Fibroblast of villous mesenchyme (primary cell): ENCODE measurements around the gene MARCHF5. TPM values are rescaled to one million over a fixed set of nuclear protein-coding genes. Genes with fewer than 3 reads are reported as not detected.
"Not testable (repeated sequence)": the region's sequence is repeated elsewhere in the genome, so short reads cannot be mapped to it uniquely, and the experiment has no call there.

ENCODE experiments used
- DNase-seq: peaks from one replicate; pipeline ENCODE4 v3.0.0-alpha.2; 2010; ENCODE audit warnings: low read depth
- H3K4me3 ChIP-seq: 2 replicates; pipeline ENCODE4 v1.5.1; 2011; ENCODE audit warnings: low read depth, mild to moderate bottlenecking, low read length
- small RNA-seq: library from RNA; depleted of rRNA; stranded (forward); fragments of <200 nt; gene quantifications from one replicate; pipeline ENCODE3, GENCODE V24; 2012
- total RNA-seq: library from RNA; depleted of rRNA; stranded (reverse); fragments of >200 nt; gene quantifications from 2 replicates; pipeline ENCODE4 v1.2.3, GENCODE V29; 2012
- TF ChIP-seq, protein P1 (sequence below): IDR thresholded peaks from 2 replicates; pipeline ENCODE4 v1.5.1; 2012; ENCODE audit warnings: low read depth, mild to moderate bottlenecking, low read length; ENCODE audit not compliant: insufficient read depth

The MARCHF5 gene
- total RNA-seq, 1 donor: 13.4 TPM

DNA sequence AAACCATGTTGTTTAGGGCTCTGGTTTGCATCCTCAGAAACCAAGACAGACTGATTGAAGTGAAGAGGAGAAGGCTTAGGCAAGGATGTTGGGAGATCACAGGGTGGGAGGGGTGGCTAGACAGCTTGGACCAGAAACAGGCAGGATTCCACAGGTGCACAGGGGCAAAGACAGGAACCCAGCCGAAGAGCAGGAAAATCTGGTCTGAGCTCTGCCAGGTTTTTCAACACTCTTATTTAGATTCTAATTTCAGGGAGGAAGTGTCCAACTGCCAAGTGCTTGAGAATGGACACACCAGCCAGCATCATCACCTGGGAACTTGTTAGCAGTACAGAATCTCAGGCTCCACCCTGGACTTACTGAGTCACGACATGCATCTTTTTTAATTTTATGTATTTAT, 93.8 kb downstream of the MARCHF5 start:
- H3K4me3 ChIP-seq: no peak overlapping the region
- TF ChIP-seq, protein P1, sequence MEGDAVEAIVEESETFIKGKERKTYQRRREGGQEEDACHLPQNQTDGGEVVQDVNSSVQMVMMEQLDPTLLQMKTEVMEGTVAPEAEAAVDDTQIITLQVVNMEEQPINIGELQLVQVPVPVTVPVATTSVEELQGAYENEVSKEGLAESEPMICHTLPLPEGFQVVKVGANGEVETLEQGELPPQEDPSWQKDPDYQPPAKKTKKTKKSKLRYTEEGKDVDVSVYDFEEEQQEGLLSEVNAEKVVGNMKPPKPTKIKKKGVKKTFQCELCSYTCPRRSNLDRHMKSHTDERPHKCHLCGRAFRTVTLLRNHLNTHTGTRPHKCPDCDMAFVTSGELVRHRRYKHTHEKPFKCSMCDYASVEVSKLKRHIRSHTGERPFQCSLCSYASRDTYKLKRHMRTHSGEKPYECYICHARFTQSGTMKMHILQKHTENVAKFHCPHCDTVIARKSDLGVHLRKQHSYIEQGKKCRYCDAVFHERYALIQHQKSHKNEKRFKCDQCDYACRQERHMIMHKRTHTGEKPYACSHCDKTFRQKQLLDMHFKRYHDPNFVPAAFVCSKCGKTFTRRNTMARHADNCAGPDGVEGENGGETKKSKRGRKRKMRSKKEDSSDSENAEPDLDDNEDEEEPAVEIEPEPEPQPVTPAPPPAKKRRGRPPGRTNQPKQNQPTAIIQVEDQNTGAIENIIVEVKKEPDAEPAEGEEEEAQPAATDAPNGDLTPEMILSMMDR: no peak
- no peak for DNase-seq

DNA sequence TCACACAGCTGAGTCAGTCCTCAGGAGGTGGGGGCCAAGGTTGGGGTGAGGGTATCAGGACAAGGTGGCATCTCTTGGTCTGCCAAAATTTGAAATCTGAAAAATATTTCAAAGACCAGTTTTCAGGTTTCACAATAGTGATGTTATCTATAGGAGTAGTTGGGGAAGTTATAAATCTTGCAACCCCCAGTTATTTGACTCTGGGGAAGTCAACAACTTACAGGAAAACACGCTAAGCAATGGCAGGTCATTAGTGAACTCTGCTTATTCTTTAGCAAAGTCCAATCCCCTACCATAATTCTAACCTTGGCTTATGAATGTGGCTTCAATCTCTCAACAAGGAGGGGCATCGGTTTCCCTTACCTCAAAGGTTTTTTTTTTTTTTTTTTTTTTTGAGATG, 94.9 kb downstream of the MARCHF5 start:
- DNase-seq: no peak
- no peak overlapping the region for H3K4me3 ChIP-seq
- TF ChIP-seq, protein P1: no peak

DNA sequence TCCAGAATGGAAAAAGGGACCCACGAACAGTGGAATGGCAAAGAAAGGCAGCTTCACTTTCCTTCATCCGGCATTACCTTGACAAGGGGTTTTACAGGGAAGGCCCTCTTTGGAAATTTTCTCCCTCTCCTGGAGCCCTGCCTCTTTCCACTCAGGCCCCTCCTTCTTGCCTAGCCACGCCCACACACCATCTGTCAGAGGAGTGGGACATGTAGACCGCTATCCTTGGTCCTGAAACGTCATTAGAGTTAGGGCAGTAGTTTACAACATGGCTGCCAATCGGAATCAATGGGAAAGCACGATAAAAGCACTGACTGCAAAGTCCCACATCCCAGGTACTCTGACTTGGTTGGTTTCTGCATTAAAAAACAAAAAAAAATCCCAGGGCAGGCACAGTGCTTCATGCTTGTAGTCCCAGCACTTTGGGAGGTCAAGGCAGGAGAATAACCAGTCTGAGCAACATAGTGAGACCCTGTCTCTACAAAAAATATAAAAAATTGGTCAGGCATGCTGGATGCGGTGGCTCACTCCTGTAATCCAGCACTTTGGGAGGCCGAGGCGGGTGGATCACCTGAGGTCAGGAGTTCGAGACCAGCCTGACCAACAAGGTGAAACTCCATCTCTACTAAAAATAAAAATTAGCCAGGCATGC, 96.4 kb downstream of the MARCHF5 start:
- H3K4me3 ChIP-seq: no peak overlapping the region
- TF ChIP-seq, protein P1: no peak
- peak; percentile 74 for DNase-seq

DNA sequence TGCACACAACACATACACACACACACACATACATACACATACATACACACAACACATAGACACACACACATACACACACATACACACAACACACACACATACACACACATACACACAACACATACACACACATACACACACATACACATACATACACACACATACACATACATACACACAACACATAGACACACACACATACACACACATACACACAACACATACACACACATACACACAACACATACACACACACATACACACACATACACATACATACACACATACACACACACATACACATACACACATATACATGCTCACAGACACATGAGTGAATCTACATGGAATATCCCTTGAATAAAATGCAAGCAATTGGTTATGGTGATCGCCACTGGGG, 102.2 kb downstream of the MARCHF5 start:
- not testable (repeated sequence) for H3K4me3 ChIP-seq, DNase-seq

DNA sequence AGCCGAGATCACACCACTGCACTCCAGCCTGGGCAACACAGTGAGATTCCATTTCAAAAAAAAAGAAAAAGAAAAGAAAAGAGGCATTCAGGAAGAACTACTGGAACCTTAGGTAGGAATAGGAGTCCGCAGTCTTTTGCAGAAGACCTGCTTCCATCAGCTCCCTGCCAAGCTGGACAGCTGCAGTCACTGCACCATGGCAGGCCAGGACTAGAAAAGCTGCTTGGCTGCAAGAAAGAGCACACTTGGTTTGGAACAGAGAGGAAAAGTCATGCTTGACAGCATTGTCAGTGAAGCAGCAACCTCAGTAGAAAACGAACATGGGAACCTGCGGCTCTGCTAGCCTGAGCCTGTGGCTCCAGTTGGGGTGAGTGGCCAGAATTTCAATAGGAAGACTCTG, 104.3 kb downstream of the MARCHF5 start:
- TF ChIP-seq, protein P1: no peak
- no peak overlapping the region for H3K4me3 ChIP-seq
- no peak for DNase-seq

DNA sequence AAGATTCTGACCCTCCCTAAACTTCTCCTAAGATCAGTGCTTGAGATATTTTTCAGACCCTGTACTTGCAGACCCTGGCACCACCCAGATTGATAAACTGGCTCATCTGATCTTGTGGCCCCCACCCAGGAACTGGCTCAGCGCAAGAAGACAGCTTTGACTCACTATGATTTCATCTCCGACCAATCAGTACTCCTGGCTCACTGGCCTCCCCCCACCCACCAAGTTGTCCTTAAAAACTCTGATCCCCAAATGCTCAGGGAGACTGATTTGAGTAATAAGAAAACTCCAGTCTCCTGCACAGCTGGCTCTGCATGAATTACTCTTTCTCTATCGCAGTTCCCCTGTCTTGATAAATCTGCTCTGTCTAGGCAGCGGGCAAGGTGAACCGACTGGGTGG, 111.3 kb downstream of the MARCHF5 start:
- not testable (repeated sequence) for DNase-seq, H3K4me3 ChIP-seq

Small RNAs within 50 kb of the gene (small RNA-seq; reads per million reads assigned to genes)
- gene RF00019 (not detected), gene RNY3P12 (not detected)

Other genes with a start within 250 kb of the MARCHF5 start
- gene CPEB3, start 89 bp upstream of the MARCHF5 start, total RNA-seq: 0.43 and 0.64 TPM in 2 replicates